Body of pancreas (tissue), 4 donors: ENCODE measurements around the gene POC1A. TPM values are rescaled to one million over a fixed set of nuclear protein-coding genes. Genes with fewer than 3 reads are reported as not detected.

Experiments used
- ATAC-seq: fragments of 150-250 bp; one replicate; pipeline ENCODE4 v1.9.1; 2016
- DNase-seq, 4 donors: peaks; one replicate each; pipeline ENCODE4 v3.0.0-alpha.2; 2019
- H3K27ac ChIP-seq, 4 donors: fragments of 200-600 bp; sonication (generic); 1 replicate in 3 of 4; 2 replicates in 1 of 4; pipeline versions ENCODE4 v1.5.1 to v1.6.1; 2016 to 2019; ENCODE audit warnings: mild to moderate bottlenecking in 1 of 4, mixed read lengths in 1 of 4, moderate library complexity in 1 of 4
- H3K27me3 ChIP-seq, 2 donors: fragments of 200-600 bp; sonication (generic); one replicate each; pipeline ENCODE4 v1.6.0; 2016; ENCODE audit warnings: mild to moderate bottlenecking in 1 of 2
- H3K36me3 ChIP-seq, 2 donors: fragments of 200-600 bp; sonication (generic); replicated peaks in 1 of 2; 2 replicates each; pipeline ENCODE4 v1.5.1; 2016; ENCODE audit warnings: low read depth in 2 of 2; ENCODE audit not compliant: insufficient read depth in 1 of 2
- H3K4me1 ChIP-seq: fragments of 200-600 bp; sonication (generic); one replicate; pipeline ENCODE4 v1.6.0; 2016
- H3K4me3 ChIP-seq, 2 donors: fragments of 200-600 bp; sonication (generic); 1 replicate in 1 of 2; 2 replicates in 1 of 2; pipeline ENCODE4 v1.5.1; 2016 to 2019
- H3K9me3 ChIP-seq, 3 donors: fragments of 200-600 bp; sonication (generic); 1 replicate in 2 of 3; 2 replicates in 1 of 3; pipeline ENCODE4 v1.5.1; 2016
- POLR2A ChIP-seq, 3 donors: fragments of 450-650 bp; IDR thresholded peaks; one replicate each; pipeline ENCODE4 v1.6.1; 2016; ENCODE audit warnings: antibody characterized with exemption in 3 of 3, mild to moderate bottlenecking in 2 of 3
- WGBS, 2 donors: methylation state at CpG; one replicate each; pipeline ENCODE4 v1.1.5; 2017; 5-methylcytosine and 5-hydroxymethylcytosine counted together
- intact Hi-C: fragments of 100-400 bp; cut with DNase I; formaldehyde crosslinking; loops from one replicate; pipeline ENCODE4 v1.15.1; 2023
- total RNA-seq, 2 donors: library from RNA; depleted of rRNA; stranded (reverse); fragments of >200 nt; gene quantifications; one replicate each; pipeline ENCODE4 v1.1.0, GENCODE V29; 2016
- TF ChIP-seq, protein P1 (sequence below), 7 experiments: fragments of 450-650 bp in 4 of 7; fragments of 200-600 bp in 3 of 7; sonication (generic) in 3 of 7; IDR thresholded peaks; one replicate each; pipeline ENCODE4 v1.5.1; 2016 to 2019; ENCODE audit warnings: antibody characterized with exemption in 7 of 7

Gene POC1A
- total RNA-seq, 2 donors from 2014 or later, result 0.26 to 3.3 TPM

DNA sequence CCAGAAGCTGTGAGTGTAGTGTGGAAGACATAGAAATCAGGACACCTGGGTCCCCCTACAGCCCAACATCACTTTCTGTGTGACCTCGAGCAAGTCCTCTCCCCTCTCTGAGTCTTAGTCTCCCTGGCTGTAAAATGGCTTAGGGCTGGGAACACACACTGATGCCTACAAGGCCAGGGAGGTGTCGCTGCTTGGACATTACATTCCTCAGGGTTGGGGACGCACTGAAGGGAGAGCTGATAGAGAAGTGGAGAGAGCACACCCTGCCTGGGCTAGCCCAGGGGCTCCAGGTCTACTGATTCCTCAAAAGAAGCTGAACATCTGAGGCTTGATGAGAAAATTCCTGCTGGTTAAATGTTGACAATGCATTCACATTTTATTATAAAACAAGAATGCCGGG, 37.4 kb upstream of the POC1A start:
- intact Hi-C loops, result no loop called here
- ATAC-seq (no peak), DNase-seq (no peak)
- WGBS, 2 donors, result 71 to 95% methylated on average over 3 to 4 of the region's 4 CpGs
- H3K27me3 ChIP-seq, result no peaks in the 10 kb centered on the region
- no peak overlapping the region for H3K4me3 ChIP-seq
- no peaks in the 10 kb centered on the region for H3K9me3 ChIP-seq
- no peak overlapping the region for H3K27ac ChIP-seq
- H3K4me1 ChIP-seq, result peaks cover 14% of the 10 kb centered on the region
- no peak for TF ChIP-seq POLR2A (IDR thresholded peaks at IDR 0.05)
- TF ChIP-seq, protein P1, sequence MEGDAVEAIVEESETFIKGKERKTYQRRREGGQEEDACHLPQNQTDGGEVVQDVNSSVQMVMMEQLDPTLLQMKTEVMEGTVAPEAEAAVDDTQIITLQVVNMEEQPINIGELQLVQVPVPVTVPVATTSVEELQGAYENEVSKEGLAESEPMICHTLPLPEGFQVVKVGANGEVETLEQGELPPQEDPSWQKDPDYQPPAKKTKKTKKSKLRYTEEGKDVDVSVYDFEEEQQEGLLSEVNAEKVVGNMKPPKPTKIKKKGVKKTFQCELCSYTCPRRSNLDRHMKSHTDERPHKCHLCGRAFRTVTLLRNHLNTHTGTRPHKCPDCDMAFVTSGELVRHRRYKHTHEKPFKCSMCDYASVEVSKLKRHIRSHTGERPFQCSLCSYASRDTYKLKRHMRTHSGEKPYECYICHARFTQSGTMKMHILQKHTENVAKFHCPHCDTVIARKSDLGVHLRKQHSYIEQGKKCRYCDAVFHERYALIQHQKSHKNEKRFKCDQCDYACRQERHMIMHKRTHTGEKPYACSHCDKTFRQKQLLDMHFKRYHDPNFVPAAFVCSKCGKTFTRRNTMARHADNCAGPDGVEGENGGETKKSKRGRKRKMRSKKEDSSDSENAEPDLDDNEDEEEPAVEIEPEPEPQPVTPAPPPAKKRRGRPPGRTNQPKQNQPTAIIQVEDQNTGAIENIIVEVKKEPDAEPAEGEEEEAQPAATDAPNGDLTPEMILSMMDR (IDR thresholded peaks at IDR 0.05), result no peak
- H3K36me3 ChIP-seq, result no peaks in the 10 kb centered on the region

DNA sequence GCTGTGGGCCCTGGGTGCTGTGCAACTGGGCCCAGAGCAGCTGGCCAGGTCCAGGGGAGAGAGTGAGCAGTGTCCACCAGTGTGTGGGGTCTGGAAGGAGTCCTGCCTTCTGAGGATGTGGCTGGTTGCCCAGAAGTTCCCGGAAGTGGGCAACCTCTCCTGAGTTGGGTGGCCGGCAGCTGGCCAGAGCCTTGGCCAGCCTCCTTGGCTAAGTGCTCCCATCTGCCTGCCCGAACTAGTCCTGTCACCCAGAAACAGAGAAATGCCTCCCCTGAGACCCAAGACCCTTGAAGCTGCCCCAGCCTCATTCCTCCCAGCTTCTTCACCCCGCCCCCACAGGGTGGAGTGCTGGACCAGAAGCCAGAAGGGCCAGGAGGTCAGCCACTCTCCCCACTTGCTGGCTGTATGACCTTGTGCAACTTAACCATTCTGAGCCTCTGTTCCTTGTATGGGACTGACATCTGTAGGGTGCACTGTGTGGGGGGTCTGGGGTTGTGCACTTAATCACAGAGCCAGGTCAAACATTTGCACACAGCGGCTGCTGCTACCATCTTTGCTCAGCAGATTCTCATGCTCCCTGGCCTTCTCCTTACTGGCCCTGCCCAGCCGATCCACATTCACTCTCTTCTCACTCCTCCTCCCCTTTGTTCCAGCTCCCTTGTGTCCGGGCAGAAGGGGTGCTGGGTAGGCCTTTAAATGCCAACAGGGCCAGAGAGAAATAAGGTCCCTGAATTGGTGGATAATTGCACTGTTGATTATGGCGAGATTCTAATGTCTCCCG, 36.3 kb upstream of the POC1A start:
- peaks cover 13% of the 10 kb centered on the region for H3K4me1 ChIP-seq
- DNase-seq (peak in 2 of 4 donors; percentile 29 to 50), ATAC-seq (peak; percentile 27)
- no peaks in the 10 kb centered on the region for H3K9me3 ChIP-seq
- TF ChIP-seq POLR2A (IDR thresholded peaks at IDR 0.05), result no peak
- TF ChIP-seq, protein P1 (IDR thresholded peaks at IDR 0.05), result no peak
- WGBS, 2 donors, result 68 to 69% methylated on average over 7 to 9 of the region's 9 CpGs
- no peaks in the 10 kb centered on the region for H3K36me3 ChIP-seq
- no peak overlapping the region for H3K4me3 ChIP-seq
- no peaks in the 10 kb centered on the region for H3K27me3 ChIP-seq
- intact Hi-C loops, result no loop called here
- peak overlapping the region in 1 of 4 donors; percentile 32 for H3K27ac ChIP-seq

DNA sequence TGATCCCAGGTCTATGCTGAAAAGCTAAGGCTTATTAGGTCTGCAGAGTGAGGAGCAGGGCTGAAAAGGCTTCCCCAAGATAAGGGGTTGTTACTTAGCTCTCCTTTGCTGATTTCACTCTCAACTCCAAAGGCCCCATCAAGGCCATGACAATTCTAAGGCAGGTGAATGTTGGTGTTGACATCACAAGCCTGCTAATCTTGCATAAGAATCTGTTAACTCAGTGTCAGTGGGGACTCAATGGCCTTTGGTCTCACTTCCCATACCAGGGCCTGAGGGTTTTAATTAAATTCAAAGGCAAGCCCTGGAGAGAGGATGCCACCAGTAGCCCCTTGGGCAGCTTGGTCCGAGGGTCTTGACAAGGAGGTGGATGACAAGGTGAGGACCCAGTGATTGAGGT, 34.3 kb upstream of the POC1A start:
- TF ChIP-seq, protein P1 (IDR thresholded peaks at IDR 0.05), result no peak
- TF ChIP-seq POLR2A (IDR thresholded peaks at IDR 0.05), result no peak
- 63 to 69% methylated on average over 1 of the region's 1 CpG for WGBS, 2 donors
- H3K27ac ChIP-seq, result no peak overlapping the region

DNA sequence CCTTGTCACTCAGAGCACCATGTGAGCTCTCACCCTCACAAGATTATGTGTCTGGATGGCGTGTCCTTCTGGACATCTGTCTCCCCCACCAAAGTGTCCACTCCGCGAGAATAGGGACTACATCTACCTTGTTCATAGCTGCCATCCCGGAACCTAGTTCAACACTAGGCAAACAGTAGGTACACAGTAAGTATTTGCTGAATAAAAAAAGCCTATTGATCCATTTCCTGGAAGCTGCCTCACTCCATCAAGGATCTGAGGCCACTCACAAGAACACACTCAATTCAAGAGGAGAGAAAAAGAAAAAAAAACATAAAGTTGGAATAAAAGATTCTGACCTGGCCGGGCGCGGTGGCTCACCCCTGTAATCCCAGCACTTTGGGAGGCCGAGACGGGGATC, 32.5 kb upstream of the POC1A start:
- no peaks in the 10 kb centered on the region for H3K27me3 ChIP-seq
- peaks cover 13% of the 10 kb centered on the region for H3K4me1 ChIP-seq
- no peaks in the 10 kb centered on the region for H3K9me3 ChIP-seq
- H3K4me3 ChIP-seq, result no peak overlapping the region
- ATAC-seq (no peak), DNase-seq (no peak)
- intact Hi-C loops, result no loop called here
- no peaks in the 10 kb centered on the region for H3K36me3 ChIP-seq
- 81 to 97% methylated on average over 9 of the region's 9 CpGs for WGBS, 2 donors
- H3K27ac ChIP-seq, result no peak overlapping the region
- TF ChIP-seq POLR2A (IDR thresholded peaks at IDR 0.05), result no peak
- TF ChIP-seq, protein P1 (IDR thresholded peaks at IDR 0.05), result no peak

More for the DNA sequence above, 34.3 kb upstream of the POC1A start:
- intact Hi-C loops, result no loop called here
- H3K4me1 ChIP-seq, result peaks cover 13% of the 10 kb centered on the region
- H3K9me3 ChIP-seq, result no peaks in the 10 kb centered on the region
- H3K27me3 ChIP-seq, result no peaks in the 10 kb centered on the region
- H3K4me3 ChIP-seq, result no peak overlapping the region
- ATAC-seq (no peak), DNase-seq (no peak)
- no peaks in the 10 kb centered on the region for H3K36me3 ChIP-seq

DNA sequence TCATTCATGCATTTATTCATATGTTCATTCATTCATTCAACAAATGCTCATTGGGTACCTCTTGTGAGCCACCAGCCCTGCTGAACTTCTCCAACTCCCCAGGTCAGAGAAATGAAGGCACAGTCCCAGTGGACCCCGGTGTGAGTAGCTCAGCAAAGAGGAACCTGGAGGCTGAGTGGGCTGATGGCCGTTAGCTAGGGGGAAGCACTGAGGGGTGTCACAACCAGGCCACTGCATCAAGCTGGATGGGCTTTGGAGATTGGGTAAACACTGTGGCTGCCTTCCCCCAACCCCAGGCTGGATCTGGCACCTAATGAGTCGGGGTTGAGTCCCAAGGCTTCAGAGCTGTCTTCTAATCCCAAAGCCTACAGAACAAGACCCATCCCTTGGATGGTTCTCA, 31.6 kb upstream of the POC1A start:
- DNase-seq, result no peak
- TF ChIP-seq POLR2A (IDR thresholded peaks at IDR 0.05), result no peak
- TF ChIP-seq, protein P1 (IDR thresholded peaks at IDR 0.05), result no peak
- no peak overlapping the region for H3K27ac ChIP-seq
- no peak for ATAC-seq
- peaks cover 13% of the 10 kb centered on the region for H3K4me1 ChIP-seq
- WGBS, 2 donors, result 53 to 58% methylated on average over 3 of the region's 3 CpGs
- no peak overlapping the region for H3K4me3 ChIP-seq
- no peaks in the 10 kb centered on the region for H3K36me3 ChIP-seq
- no peaks in the 10 kb centered on the region for H3K27me3 ChIP-seq
- intact Hi-C loops, result no loop called here
- H3K9me3 ChIP-seq, result no peaks in the 10 kb centered on the region
